NCI-H2081 treated with DMSO at 0.1 percent for 48 hours (cell line): ENCODE data around the gene EID2.

ENCODE experiments used
- DNase-seq: peaks from one replicate; lab custom pipeline; 2025; lab: John Stamatoyannopoulos, UW

EID2 gene

DNA sequence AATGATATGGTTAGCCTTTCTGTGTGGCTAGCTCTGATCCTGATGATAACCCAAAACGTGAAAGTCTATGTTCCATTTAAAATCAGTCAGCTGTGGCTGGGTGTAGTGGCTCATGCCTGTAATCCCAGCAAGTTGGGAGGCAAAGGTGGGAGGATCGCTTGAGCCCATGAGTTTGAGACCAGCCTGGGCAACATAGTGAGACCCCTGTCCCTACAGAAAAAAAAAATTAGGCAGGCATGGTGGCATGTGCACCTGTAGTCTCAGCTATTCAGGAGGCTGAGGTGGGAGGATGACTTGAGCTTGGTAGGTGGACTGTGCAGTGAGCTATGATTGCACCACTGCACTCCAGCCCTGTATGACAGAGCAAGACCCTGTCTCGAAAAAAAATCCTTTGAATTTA is 6.2 kb downstream of the EID2 start:
- DNase-seq, result no peak

DNA sequence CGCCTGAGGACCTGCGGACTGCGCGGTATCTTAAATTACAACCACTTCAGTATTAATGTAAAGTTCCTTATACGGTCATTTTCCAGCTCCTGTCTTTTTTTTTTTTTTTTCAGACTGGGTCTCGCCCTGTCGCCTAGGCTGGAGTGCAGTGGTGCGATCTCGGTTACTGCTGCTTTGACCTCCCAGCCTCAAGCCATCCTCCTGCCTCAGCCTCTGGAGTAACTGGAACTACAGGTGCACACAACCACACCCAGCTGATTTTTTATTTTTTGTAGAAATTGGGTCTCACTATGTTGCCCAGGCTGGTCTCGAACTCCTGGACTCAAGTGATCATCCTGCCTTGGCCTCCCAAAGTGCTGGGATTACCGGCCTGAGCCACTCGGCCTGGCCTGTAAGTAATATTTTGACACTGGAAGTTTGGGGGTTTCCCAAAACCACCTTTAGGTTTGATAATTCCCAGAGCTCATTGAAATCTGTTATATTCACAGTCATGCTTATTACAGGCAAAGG is 6.9 kb downstream of the EID2 start:
- no peak for DNase-seq

DNA sequence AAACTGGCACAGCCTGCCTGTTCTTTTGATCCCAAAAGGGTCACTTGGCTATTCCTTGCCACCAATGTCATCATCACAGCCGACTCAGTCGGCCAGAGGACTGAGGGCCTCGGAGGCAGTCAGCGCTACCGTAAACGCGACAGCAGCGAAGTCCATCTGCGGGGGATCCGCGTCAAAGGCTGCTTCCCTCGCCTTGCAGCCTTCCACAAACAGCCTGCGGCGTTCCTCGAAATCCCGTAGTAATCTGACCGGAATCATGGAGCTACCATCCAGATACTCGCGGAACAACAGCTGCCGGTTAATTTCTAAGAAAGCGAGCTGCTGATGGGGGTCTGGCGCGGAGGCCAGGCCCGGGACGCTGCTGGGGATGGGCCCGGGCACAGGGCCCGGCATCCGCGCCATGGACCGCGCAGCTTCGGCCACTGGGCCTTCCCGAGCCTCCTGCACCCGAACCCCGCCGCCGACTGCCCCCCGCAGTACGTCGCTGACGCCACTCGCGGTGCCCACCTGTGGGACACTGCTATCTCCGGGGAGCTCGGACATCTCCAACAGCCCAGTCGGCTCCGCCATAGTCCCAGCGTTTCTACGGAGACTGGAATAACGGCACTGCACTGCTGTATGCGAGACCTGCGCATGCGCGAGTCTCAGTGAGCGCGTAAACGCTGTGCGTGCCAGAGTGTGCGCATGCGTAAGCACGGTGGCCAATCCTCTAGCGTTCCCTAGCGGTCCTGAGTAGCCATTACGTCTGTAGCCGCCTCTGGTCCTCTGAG is 7.5 kb downstream of the EID2 start, which contains the start of gene EID2B:
TSS of gene EID2B (minus strand) at position 620 of the 770 bp plus-strand sequence. CDS start at position 570, 50 bp downstream.
- DNase-seq, result peak; percentile 91

DNA sequence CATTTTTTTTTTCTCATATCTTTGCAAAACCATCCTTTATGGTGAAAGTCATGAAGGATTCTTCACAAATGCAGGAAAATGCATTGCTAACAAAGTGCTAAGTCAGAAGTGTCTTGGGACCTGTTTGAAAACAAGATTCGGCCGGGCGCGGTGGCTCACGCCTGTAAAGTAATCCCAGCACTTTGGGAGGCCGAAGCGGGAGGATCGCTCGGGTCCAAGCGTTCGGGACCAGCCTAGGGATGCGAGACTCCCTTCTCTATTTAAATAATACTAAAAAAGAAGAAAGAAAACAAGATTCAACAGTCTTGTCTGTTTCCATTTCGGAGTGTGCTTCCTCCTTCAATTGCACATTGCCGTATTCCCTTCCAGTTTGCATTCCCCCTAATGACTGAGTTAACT is 8.1 kb downstream of the EID2 start:
- no peak for DNase-seq

DNA sequence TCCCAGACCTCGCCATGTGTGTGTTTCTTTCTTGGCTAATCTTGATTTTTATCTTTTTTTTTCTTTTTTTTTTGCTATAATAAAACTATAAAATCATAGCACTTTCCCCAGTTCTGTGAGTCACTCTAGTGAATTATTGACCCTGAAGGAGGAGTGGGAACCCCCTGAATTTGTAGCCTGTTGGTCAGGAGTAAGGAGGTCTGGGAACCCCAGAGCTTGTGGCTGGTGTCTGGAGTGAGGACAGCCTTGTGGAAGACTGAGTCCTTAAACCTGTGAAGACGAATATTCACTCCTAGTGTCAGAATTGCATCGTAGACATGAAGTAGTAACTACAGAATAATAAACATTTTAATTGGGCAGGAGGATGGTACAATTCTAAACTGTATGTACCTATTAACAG is 14.8 kb downstream of the EID2 start:
- no peak for DNase-seq

DNA sequence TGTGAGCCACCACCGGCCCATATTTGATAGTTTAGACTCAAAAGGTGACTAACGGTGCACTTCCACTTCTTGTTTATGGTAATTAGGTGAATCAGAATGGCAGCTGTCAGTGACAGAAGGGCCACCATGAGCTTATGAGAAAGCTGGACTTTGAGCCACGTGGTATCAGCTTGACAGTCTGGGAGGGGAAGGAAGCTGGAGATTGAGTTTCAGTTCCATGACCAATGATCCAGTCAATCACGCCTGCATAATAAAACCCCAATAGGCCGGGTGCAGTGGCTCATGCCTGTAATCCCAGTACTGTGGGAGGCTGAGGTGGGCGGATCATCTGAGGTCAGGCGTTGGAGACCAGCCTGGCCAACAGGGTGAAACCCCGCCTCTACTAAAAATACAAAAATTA is 15.5 kb downstream of the EID2 start:
- no peak for DNase-seq

DNA sequence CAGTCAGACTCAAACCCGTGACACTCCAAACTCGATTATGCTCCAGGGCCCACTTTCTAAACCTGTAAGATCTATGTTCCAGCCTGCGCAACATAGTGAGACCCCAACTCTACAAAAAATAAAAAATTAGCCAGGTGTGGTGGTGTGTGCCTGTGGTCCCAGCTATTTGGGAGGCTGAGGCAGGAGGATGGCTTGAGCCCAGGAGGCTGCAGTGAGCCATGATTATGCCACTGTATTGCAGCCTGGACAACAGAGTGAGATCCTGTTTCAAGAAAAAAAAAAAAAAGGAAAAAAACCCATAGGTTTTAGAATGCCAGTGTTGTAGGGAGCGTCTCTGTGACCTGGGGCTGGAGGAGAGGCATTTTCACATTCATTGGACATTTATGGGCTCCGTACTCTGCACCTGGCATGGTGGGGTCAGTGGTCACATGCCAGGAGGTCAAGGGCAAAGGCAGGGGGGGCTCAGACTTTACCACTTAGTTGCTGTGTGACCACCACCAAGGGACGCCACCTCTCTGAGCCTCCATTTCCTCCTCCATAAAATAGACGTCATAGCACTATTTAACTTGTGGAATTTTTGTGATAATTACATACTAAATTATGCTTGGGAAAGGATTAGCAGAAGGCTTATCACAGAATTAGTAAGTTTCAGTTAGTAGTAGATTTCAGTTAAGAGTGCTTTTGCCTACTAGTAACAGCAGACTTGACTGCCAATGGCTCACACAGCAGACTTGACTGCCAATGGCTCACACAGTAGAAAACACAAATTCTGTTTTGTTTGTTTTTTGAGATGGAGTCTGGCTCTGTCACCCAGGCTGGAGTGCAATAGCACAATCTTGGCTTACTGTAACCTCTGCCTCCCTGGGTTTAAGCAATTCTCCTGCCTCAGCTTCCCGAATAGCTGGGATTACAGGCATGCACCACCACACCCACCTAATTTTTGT is 19.1 kb downstream of the EID2 start:
- no peak for DNase-seq

DNA sequence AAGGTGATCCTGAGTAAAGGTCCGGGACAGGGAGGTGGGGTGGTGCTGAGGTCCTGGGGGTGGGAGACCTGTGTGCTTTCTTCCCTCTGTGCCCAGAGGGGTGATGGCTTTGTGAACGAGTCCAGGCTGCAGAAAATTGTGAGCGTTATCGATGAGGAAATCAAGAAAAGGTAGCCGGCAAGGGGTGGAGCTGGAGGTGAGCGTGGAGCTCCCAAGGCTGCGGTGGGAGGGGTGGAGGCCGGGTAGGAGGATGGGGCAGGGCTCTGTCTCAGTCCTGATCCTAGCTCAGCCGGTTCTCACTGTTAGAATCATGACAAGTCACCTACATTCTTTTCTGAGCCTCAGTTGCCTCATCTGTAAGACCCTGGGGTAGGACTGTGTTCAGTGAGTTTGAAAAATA is 21.0 kb downstream of the EID2 start:
- no peak for DNase-seq

DNA sequence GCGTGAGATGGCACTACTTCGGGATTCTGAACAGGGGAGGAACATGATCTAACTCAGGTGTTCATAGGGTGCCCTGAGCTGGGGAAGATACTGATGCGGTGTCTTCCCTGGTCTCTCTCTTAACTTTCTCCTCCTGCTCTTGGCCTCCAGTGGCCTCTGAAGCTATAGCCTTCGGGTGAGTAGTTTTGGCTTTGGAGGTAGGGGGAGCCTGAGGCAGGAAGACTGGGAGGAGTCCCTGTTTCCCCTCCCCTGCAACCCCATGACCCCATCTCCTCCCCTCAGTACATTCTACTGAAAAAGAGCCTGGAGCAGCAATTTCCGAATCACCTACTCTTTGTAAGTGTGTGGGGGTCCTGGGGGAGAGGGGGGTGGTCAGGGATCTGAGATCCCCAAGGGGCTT is 21.5 kb downstream of the EID2 start:
- DNase-seq, result no peak

DNA sequence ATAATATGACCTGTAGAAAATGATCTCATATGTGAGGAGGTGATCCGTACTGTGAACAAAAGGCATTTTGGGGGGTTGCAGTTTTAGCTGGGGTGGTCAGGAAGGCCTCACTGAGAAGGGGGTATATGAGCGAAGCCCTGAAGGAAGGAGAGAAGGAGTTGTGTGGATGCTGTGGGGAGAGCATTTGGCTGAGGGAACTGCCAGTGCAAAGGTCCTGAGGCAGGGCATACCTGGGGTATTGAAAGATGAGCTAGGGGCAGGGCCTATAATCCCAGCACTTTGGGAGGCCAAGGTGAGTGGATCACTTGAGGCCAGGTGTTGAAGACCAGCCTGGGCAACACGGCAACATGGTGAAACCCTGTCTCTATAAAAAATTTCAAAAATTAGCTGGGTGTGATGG is 22.5 kb downstream of the EID2 start:
- DNase-seq, result no peak

DNA sequence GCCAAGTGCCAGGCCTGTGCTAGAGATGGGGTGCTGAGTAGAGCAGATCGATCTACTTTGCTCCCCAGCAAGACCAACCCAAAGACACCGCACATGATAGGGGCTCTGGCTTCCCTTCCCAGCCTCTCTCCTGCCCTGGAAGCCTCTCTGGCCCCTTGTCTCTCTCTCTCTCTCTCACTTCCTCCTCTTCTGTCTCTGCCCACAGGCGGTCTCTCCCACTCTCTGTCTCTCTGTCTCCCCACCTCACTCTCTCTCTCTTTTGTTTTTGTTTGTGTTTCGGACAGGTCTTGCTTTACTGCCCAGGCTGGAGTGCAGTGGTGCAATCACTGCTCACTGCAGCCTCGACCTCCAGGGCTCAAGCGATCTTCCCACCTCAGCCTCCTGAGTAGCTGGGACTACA is 23.7 kb downstream of the EID2 start:
- no peak for DNase-seq

DNA sequence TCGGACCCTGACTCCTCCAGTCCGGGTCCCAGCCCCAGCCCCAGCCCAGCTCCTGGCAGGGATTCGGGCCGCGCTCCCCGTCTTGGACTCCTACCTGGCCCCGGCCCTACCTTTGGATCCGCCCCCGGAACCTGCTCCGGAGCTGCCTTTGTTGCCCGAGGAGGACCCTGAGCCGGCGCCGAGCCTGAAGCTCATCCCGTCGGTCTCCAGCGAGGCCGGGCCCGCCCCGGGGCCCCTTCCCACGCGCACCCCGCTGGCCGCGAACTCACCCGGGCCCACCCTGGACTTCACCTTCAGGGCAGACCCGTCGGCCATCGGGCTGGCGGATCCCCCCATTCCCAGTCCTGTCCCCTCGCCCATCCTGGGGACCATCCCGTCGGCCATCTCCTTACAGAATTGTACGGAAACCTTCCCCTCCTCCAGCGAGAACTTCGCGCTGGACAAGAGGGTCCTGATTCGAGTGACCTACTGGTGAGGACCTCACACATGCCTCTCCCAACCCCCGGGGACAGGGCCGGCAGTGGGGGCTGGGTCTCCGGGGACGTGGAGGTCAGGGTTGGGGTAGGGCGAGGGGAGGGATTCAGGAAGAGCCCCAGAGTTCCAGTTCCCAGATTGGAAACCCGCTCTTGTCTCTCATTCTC is 24.3 kb downstream of the EID2 start:
- no peak for DNase-seq

DNA sequence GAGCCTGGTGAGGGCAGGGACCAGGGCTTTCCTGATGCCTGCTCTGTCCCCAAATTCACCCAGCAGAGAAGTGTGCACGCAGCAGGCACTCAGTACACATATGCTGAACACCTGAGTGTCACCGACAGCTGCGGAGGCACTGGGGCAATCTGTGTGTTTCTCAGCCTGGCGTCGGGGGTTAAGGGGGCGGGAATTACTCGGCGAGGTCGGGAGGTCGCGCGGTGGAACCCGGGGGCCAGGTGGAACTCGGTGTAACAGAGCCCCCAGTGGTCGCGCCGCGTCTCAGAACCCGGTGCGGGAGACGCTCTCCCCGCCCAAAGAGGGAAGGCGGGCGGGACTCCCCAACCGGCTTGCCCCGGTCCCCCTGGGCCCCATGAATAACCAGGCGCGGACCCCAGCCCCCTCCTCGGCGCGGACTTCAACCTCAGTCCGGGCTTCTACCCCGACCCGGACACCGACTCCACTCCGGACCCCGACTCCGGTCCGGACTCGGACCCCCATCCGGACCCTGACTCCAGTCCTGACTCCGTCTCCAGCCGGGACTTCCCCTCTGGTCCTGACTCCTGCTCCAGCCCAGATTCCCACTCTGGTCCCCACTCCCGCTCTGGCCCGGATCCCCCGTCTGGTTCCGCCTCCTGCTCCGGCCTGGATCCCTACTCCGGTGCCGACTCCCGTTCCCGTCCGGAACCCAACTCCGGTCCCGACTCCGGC is 25.0 kb downstream of the EID2 start, which contains the start of gene SELENOV:
TSS of gene SELENOV (plus strand) at position 300 of the 711 bp plus-strand sequence. CDS start at position 374, 74 bp downstream.
- DNase-seq, result no peak

DNA sequence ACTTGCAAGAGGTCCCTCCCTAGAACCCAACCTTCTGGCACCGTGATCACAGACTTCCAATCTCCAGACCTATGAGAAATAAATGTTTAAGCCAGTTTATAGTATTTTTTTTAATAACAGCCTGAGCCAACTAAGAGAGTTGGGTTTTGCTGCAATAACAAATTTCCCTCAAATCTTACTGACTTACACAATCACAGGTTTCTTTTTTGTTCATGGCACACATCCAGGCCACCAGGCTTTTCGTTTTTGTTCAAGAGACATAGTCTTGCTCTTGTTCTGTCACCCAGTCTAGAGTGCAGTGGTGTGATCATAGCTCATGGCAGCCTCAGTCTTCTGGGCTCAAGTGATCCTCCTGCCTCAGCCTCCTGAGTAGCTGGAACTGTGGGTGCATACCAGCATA is 27.0 kb downstream of the EID2 start:
- no peak for DNase-seq

DNA sequence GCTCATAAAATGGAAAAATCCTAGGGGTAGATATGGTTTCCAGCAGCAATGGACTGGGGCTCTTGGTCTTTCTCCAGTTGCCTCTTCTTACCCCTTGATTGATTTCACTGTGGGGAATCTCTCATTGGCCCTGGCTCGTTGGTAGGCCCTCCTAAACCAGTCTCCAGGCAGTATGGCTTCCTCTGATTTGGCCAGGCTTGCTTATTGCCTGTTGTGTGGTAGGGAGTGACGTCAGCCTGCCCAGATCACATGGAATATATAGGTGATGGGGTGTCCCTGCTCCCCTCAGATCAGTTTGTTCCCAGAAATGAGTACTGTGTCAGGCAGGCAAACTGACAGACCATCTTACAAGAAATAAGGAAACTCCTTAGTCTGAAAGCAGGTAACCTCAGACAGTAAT is 30.7 kb downstream of the EID2 start:
- DNase-seq, result no peak

DNA sequence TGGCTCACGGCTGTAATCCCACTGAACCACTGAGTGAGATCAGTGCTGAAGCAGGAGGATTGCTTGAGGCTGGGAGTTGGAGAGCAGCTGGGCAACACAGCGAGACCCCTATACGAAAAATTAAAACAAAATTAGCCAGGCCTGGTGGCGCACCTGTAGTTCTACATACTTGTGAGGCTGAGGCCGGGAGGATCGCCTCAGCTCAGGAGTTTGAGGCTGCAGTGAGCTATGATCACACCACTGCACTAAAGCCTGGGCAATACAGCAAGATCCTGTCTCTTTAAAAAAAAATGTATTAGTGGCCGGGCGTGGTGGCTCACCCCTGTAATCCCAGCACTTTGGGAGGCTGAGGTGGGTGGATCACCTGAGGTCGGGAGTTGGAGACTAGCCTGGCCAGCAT is 31.3 kb downstream of the EID2 start:
- no peak for DNase-seq

DNA sequence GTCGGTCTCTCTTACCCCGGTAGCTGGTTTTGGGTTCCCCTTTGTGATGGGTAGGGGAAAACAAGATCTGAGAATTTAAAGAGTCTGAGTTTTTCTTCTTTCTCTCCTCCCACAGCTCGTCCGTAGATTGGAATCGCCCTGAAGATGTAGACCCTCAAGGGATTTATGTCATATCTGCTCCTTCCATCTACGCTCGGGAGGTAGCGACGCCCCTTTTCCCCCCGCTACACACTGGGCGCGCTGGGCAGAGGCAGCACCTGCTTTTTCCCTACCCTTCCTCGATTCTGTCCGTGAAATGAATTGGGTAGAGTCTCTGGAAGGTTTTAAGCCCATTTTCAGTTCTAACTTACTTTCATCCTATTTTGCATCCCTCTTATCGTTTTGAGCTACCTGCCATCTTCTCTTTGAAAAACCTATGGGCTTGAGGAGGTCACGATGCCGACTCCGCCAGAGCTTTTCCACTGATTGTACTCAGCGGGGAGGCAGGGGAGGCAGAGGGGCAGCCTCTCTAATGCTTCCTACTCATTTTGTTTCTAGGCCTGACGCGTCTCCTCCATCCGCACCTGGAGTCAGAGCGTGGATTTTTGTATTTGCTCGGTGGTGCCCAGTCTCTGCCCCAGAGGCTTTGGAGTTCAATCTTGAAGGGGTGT is 32.1 kb downstream of the EID2 start:
- no peak for DNase-seq

DNA sequence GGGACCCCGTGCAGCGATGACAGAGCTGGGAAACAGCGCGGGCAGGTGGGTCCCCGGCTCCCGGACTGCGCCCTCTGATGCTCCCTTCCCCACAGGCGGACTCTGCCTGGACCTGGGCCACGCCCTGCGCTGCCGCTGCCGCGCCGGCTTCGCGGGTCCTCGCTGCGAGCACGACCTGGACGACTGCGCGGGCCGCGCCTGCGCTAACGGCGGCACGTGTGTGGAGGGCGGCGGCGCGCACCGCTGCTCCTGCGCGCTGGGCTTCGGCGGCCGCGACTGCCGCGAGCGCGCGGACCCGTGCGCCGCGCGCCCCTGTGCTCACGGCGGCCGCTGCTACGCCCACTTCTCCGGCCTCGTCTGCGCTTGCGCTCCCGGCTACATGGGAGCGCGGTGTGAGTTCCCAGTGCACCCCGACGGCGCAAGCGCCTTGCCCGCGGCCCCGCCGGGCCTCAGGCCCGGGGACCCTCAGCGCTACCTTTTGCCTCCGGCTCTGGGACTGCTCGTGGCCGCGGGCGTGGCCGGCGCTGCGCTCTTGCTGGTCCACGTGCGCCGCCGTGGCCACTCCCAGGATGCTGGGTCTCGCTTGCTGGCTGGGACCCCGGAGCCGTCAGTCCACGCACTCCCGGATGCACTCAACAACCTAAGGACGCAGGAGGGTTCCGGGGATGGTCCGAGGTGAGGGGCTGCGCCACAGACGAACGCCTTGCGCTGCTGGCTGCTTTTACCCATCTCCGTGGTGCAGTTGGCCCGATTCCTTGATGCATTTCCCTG is 32.8 kb downstream of the EID2 start:
- peak; percentile 27 for DNase-seq

DNA sequence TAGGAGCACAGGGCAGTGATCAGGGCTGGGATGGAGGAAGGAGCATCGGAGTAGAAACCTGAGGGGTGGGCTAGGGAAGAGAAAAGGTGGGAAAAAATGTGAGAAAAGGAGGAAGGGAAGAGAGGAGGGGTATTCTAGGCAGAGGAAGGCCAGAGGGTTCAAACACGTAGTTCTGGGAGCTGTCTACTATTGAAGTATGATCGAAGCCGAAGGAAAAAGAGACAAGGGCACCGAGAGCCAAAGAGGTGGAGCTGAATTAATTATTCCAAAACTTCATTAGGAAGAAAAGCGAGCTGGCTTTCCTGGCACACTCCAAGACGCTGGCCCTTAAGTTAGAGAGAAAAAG is 33.4 kb downstream of the EID2 start:
- DNase-seq, result no peak

DNA sequence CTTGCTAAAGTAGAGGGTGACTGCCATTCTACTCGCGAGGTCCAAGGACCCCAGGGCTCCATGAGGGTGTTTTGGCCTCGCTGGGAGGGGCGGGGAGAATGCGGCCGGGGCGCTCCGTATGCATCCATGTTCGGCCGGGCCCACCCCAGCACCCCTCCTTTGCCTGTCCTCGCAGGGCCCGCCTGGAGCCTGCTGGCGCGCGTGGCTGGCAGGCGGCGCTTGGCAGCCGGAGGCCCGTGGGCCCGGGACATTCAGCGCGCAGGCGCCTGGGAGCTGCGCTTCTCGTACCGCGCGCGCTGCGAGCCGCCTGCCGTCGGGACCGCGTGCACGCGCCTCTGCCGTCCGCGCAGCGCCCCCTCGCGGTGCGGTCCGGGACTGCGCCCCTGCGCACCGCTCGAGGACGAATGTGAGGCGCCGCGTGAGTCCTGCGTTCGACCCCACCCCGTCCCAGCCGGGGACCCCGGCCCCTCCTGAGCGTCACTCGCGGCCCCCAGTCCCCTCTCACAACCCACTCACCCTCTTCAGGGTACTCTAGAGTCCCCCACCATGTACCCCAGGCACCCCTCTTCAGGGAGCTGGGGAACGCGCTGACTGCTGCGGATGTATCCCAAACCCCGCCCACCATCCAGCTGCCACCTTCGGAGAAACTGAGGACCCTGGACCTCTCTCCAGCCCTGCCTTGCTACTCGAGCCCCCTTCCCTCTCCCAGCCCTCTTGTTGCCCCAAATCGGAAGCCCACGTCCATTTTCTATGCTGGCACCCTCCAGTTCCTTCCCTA is 37.1 kb downstream of the EID2 start:
- no peak for DNase-seq
